ENCODE data around the gene PXT1.
A peak's percentile ranks its signal among the peaks of the same experiment; 100 is the strongest.
"Not testable (repeated sequence)": the region's sequence is repeated elsewhere in the genome, so short reads cannot be mapped to it uniquely, and the experiment has no call there.

Gene PXT1

DNA sequence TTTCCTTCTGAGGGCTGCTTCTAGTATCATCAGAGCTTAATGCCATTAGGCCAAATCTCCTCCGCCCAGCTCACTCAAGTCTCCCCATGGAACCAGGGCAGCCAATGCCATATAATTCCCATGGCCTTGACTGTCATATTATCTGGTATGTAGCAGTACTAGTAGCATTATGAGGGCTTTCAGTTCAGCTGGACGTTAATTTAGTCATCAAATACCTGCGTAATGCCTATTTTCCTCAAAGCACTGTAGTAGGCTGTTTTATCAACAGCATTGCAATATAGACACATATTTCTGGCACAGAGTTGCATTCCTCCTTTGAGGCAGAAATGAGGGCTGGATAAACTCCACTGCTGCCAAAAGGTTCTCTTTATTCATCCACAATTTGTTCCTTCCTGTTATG, 1.8 kb upstream of the PXT1 start:
- DNase-seq (ENCODE audit: low read depth, low spot score) = no peak

DNA sequence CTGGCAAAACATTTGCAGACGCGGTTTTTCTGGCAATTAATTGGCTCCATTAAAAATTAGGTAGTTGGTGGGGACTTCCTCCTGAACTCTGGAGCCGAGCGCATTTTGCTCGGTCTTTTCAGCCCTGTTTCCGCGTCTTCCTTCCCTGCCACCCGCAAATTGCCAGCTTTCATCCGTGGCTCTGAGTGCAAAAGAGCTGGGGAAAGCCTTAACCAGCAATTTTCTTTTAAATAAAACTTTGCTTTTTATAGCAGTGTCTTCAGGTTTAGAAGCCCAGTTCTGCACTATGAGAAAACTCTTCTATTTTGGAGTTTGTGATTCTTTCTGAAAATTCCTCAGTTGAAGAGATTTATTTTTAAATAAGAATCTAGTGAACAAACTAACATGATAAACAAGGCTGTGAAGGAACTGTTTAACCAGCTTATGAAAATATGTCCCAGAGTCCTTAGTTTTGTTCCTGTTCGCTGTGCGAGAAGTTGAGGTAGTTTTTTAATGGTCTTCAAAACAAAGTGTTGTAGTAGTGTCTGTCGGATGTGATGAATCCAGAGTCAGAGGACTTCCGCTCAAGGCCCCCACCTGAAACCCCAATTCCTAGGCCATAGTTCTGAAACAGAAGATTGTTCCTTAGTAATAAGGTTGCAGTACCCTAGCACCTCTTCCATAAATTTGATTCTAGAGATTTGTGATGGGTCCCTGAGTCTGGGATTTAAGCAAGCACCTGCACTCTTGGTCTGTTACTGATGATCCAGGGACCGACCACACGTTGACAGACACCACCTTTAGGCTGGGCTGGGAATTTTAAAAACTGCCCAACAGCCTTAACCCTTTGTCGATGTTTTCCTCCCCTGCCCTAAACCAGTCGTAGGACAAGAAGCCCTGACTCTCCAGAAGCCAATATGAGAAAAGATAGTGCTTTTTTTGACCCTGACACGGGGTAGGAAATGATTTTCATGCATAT, 1.1 kb upstream of the PXT1 start:
- DNase-seq (ENCODE audit: low read depth, low spot score) = peak; percentile 74

DNA sequence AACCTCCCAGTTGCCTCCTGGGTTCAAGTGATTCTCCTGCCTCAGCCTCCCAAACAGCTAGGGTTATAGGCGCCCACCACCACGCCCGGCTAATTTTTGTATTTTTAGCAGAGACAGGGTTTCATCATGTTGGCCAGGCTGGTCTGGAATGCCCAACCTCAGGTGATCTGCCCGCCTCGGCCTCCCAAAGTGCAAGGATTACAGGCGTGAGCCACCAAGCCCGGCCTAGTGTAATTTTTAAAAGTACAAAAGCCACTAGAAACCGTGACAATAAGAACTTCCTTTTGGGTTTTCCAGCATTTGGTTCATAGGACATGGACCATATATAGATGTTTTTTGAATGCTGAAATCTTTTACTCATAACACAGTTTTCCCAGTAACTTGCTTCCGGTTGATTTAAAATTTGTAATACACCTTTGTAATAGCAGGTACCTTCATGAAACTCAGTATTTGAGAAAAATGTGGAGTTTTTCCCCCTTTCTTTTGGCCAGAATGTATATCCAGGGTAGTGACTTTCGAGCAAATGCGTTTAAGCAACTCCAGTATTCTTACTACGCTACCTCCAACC, 467 bp downstream of the PXT1 start:
- no peak for DNase-seq (ENCODE audit: low read depth, low spot score)

DNA sequence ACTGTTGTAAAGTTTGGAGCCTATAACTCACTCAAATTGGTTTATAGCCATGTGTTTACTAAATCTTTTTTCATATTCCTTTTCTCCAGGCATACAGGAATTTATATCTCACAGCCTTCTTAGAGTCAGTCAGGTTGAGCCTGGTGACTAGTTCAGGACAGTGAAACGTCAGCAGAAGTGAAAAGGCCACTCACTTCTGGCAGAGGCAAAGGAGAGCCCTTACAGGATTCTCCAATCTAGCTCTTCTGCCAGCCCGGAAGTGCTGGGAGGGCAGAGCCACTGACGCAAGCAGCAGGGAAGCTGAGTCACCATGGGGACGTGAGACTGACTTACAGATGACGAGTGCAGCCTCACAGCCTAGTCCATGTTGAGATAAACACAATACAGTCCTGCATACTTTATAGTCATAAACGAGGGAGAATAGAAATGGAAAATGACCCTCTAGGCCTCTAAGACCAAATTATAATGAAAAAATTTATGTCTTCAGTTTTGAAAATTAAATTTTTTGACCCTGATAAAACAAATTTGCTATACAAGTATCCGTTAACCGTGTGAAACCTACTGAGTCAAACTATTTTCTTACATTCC, 1.3 kb downstream of the PXT1 start:
- DNase-seq (ENCODE audit: low read depth, low spot score) = peak; percentile 94

DNA sequence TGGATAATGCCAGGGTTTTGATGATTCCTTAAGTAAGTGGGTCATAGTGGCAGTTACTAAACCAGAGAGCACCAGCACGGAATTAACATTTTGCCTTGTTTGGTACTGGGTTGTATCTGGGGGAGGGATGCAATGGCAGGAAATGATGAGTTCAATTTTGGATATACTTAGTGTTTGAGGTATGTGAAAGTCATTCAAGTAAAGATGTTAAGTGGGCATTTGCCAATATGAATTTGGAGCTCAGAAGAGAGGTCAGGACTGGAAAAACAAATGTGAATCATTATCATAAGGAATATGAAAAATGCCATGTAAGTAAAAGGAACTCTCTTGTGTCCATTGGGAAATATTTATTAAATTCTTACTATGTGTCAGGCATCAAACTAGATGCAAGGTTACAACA, 6.2 kb downstream of the PXT1 start:
- no peak for DNase-seq (ENCODE audit: low read depth, low spot score)

DNA sequence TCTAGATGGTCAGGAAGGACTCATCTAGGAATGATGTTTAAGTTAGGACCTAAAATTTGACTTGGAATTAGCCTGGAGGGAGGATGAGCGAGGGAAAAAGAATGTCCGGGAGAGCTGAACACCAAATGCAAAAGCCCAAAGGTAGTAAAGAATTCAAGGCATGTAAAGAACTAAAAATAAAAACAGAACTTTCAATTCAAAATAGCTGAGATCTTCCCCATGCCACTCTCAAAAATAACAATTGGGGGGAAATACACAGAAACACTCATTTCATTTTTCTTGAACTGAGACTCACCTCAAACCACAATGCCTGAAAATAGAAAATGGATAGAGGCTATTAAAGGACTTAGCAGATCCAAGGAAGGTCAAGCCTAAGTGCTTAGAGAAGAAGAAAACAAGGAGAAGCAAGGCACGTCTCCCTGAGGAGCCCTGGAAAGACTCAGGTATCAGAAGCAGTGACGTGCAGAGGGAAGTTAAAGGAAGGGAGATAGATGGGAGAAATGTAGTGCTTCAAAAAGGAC, 10.4 kb downstream of the PXT1 start:
- DNase-seq (ENCODE audit: low read depth, low spot score) = peak; percentile 52

DNA sequence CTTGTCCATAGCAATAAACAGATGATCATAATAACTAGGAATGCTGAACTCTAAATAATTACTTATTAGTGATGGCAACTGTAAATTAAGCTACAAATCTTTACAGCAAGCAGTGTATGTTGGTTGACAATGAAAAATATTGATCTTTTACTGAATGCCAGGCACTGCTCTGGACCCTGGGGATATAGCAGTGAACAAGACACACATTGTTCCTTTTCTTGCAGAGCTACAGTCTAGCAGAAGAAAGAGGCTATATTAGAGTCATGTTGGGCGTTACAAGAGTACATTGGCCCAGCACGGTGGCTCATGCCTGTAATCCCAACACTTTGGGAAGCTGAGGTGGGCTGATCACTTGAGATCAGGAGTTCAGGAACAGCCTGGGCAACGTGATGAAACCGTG, 11.5 kb downstream of the PXT1 start:
- no peak for DNase-seq (ENCODE audit: low read depth, low spot score)

DNA sequence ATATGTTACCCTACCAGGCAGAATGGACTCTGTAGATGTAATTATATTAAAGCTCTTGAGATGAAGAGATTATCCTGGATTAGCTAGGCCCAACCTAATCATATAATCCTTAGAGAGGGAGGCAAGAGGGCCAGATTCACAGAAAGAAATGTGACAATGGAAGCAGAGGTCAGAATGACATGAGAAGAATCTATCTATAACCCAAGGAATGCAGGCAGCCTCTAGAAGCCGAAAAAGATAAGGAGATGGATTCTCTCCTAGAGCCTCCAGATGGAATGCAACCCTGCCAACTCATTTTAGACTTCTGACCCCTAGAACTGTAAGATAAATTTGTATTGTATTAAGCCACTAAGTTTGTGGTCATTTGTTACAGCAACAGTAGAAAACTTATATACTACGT, 12.3 kb downstream of the PXT1 start:
- DNase-seq (ENCODE audit: low read depth, low spot score) = no peak

DNA sequence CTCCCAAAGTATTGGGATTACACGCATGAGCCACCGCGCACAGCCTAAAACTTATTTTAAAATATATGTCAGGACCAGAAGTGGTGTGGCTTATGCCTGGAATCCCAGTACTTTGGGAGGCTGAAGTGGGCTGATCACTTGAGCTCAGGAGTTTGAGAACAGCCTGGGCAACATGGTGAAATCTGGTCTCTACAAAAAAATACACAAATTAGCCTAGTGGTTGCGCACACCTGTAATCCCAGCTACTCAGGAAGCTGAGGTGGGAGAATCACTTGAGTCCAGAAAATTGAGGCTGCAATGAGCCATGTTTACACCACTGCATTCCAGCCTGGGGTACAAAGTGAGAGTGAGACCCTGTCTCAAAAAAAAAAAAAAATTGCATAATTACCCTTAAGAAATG, 13.7 kb downstream of the PXT1 start:
- no peak for DNase-seq (ENCODE audit: low read depth, low spot score)

DNA sequence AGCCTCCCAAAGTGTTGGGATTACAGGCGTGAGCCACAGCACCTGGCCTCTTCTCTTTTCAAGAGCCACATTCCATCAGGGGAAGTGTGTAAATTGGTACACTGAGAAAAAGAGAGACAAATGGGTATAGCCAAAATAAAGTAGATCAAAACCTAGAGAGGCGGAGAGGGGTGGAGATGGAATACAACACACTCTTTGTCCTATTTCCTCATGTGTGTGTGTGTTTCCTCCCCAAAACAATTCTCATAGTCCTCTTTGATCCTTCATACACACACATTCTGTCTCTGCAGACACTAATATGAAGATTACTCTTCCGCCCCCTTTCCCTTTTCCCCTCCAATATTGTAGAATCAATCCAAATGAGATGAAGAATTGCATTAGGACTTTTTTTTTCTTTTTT, 16.0 kb downstream of the PXT1 start:
- no peak for DNase-seq (ENCODE audit: low read depth, low spot score)

DNA sequence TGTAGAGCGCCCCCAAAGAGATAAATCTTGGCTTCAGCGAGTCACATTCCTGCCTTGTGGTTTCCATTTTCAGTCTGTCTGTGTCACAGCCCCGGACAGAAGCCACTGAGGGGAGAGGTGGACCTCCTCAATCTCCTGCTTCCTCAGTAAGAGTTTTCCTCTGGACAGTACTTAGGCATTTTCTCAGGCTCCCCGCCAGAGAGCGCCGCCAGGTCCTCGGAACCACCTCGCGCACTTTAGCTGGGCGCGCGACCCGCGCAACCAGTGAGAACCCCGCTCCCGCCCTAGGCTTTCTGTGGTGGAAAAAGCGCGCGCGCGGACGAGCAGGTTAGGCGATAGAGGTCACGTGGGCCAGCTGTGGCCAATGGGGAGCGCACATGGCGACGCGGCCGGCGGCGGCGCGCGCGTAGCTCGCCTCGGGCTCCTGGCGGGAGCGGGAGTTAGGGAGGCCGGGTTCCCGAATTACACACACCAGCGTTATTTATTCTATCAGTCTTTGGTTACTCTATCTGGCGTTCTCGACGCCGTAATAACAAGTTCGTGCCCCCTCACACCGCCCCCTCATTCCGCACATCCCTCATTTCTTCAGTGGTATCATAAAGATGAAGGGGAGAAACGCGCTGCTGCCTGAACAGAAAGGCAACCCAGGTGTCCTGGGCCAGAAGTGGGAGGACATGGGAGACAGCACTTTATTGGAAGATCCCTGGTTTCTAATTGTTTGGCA, 19.4 kb downstream of the PXT1 start:
- peak; percentile 99 for DNase-seq (ENCODE audit: low read depth, low spot score)

DNA sequence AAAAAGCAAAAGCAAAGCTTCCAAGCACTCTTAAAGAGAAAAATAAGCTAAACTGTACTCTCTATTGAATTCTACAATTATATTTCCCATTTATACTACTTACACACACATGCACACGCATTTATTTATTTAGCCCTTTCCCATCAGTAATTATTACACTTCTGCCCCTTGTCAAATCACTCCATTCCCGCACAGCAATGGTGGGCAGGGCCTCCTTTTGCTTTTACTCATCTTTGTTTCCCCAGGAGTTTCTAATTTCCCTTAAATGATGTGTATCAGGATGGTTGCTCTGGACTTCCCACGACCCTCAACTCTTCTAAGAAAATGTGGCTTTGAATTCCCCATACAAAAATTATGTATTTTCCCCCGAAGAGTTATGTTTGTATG, 19.9 kb downstream of the PXT1 start:
- DNase-seq (ENCODE audit: low read depth, low spot score) = no peak

DNA sequence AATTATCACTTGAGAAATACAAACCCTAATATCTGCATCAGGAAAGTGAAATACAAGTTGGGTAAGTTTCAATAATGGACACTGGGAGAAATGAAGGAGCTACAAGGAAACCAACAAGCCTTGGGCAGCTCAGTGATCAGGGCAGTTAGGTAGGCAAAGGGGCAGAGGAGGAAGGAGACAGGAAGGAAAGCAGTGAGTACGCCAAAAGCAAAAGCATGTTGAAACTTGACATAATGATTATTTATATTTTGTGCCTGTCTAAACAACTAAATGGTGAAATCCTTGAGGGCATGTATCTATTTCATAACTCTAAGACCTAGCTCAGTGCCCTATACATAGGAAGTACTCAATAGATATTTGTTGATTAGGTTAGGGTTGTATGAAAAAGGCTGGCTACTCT, 23.3 kb downstream of the PXT1 start:
- DNase-seq (ENCODE audit: low read depth, low spot score) = no peak

DNA sequence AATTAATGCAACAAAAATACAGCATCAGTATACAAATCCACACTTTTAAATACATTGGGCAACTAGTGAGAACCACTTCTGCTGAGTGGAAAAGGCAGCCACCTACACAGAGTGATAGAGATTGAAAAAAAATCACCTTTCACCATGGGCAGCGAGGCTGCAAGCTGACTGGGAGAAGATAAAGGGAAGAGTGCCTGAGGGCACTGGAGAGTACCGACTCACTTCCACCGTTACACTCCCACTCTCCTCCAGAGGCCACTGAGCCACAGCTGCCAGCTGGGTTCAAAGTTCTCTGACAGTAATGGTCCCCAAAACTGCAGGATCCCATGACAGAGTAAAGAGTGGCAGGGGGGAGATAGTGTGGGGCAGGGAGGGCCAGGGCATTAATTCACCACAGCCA, 24.1 kb downstream of the PXT1 start:
- peak; percentile 41 for DNase-seq (ENCODE audit: low read depth, low spot score)

DNA sequence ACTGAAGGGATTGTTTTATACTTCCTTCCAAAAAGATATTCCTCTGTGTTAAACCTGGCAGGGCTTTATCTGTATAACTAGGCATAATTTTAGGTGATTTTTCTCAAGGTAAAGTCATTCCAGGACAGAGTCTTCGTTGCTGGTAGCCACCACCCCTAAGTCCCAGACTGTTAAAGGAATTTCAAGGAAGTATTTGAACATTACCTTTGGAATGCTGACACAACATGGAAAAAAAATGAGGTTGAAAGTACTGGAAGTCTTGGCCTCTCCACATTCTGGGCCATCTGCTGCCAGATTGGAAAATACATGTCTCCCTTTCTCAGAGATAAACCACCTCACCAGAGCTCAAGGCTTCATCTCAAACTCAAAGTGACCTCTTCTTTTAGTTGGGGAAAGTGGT, 28.2 kb downstream of the PXT1 start:
- DNase-seq (ENCODE audit: low read depth, low spot score) = no peak

DNA sequence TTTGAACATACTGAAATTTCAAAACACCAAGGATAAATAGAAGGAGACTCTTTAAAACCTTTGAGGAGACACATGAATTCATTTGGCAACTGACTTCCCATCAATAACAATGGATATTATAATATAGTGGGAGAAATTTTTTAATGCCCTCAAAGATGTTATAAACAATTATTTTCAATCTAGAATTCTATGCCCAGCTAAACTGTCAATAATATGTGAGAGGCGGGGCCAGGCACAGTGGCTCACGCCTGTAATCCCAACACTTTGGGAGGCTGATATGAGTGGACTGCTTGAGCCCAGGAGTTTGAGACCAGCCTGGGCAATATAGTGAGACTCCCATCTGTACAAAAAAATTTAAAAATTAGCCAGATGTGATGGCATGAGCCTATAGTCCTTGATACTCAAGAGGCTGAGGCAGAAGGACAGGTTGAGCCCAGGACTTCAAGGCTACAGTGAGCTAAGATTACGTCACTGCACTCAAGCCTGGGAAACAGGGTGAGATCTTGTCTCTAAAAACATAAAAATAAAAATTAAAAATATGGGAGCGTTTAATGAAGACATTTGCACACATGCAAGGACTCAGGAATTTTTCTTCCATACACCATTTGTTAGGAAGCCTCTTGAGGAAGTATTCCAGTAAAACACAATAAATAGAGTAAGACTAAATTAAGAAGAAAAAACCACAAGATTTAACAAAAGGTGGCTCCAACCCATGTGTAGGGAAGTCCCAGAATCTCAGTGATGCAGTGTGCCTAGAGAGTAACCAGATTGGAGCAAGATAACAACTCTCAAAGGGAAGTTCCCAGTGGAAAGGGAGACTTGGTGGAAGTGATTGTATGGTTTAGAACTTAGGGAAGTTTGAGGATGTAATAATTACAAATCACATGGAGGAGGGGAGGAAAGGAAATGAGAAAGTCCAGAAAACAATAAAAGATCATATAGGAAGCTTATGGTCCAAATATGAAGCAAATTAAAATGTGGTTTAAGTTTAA, 28.9 kb downstream of the PXT1 start:
- DNase-seq (ENCODE audit: low read depth, low spot score) = no peak

DNA sequence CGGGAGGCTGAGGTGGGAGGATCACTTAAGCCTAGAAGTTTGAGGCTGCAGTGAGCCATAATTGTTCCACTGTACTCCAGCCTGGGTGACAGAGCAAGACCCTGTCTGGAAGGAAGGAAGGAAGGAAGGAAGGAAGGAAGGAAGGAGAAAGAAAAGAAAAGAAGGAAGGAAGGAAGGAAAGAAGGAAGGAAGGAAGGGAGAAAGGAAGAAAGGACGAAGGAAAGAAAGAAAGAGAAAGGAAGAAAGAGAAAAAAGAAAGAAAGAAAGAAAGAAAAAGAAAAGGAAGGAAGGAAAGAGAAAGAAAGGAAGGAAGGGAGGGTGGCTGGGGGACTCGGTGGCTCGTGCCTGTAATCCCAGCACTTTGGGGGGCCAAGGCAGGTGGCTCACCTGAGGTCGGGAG, 32.9 kb downstream of the PXT1 start:
- not testable (repeated sequence) for DNase-seq (ENCODE audit: low read depth, low spot score)

DNA sequence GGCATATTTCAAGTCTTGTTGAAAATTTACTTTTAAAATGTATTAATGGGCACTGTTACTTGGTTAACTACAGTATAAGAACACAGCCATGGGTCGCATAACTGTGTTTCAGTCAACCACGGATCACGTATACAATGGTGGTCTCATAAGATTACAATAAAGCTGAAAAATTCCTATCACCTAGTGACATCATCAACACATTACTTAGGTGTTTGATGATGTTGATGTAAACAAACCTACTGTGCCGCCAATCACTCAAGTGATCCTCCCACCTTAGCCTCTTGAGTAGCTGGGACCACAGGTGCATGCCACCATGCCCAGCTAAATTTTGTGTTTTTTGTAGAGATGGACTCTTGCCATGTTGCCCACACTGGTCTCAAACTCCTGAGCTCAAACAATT, 38.5 kb downstream of the PXT1 start:
- DNase-seq (ENCODE audit: low read depth, low spot score) = no peak

DNA sequence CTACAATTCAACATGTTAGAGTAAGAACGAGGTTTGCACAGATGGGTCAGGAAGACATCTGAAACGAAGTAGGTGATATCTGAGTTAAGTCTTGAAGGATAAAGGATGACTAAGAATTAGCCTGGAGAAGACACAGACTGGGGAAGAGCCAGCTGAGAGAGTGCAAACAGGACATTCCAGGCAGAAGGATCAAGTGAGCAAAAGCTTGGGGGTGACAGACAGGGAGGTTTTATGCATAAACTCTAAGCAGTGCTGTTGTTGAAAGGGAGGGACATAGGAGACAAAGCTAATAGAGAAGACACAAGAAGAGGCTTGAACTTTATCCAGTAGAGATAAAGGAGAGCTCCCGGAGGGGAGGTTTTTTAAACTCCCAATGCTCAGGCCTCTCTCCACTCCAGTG, 40.2 kb downstream of the PXT1 start:
- DNase-seq (ENCODE audit: low read depth, low spot score) = no peak

DNA sequence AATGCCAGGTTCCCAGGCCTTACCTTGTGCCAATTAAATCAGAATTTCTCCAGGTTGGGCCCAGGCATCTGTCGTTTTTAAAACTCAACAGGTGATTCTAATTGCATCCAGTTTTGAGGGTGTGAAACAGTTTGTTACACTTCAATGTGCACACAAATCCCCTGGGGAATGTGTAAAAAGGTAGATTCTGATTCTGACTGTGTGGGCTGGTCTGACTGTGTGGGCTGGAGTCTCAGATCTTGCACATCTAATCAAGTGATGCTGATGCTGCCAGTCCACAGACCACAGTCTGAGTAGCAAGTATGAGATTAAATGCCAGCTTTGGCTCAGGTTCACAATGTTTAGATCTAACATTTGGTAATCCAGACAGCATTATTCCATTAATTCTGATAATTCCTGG, 42.7 kb downstream of the PXT1 start:
- no peak for DNase-seq (ENCODE audit: low read depth, low spot score)

DNA sequence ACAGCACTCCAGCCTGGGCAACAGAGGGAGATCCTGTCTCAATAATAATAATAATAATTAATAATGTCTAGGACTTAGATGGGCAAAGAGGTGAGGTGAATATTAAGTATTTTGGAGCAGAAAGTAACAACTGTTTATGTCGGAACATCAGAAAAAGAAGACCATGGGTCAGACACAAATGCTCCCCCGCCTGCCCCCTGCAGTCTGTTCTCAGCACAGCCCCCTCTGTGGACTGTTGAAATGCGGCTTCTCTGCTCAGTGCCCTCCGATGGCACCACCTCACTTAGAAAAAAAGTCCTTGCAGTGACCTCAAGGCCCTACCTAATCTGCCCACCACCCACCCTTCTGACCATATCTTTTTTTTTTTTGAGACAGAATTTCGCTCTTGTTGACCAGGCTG, 50.0 kb downstream of the PXT1 start:
- DNase-seq (ENCODE audit: low read depth, low spot score) = no peak
